HepG2 (cell line): ENCODE data around the gene MEIS1. TPM values are rescaled to one million over a fixed set of nuclear protein-coding genes. Genes with fewer than 3 reads are reported as not detected.

Experiments
- ATAC-seq: fragments of 200-7000 bp; cut with Tn5 transposase; 3 replicates; pipeline ENCODE4 v1.9.1; 2020; ENCODE audit warnings: mild to moderate bottlenecking, moderate library complexity
- BruUV-seq: library from RNA; stranded (reverse); fragments of 400-500 nt; replicated peaks from 2 replicates; lab custom pipeline; 2021; lab: Mats Ljungman, UMichigan
- CTCF ChIA-PET: fragments of 300-600 bp; formaldehyde crosslinking; extraction: SDS; loops from one replicate; lab custom pipeline; 2021; ENCODE audit warnings: low total read pairs, inconsistent platforms, low intra/inter-chr PET ratio; lab: Yijun Ruan, JAX
- POLR2A ChIA-PET: fragments of 350-600 bp; sonication (Branson Sonifier 250); formaldehyde crosslinking; loops from one replicate; lab custom pipeline; 2020; ENCODE audit warnings: antibody characterized with exemption, inconsistent platforms; lab: Yijun Ruan, JAX
- DNase-seq: peaks from one replicate; pipeline ENCODE4 v3.0.0-alpha.2; 2015; ENCODE audit warnings: low spot score
- FAIRE-seq: peaks from 3 replicates; lab custom pipeline; 2011; peaks lifted over from hg19 to GRCh38; lab: Jason Lieb, UNC
- H2AFZ ChIP-seq: one replicate; pipeline ENCODE4 v1.6.1; 2011; ENCODE audit warnings: low read length, inconsistent platforms
- H3K27ac ChIP-seq: fragments of 300-600 bp; 3 replicates; pipeline ENCODE4 v1.8.0; 2011; ENCODE audit warnings: mixed run types, mild to moderate bottlenecking, mixed read lengths, low read length, inconsistent platforms; ENCODE audit not compliant: insufficient read depth; ENCODE audit errors: extremely low read length
- H3K27me3 ChIP-seq, 2 experiments: fragments of 200-600 bp in 1 of 2; 2 replicates in 1 of 2; 3 replicates in 1 of 2; pipeline versions ENCODE4 v1.6.0 to v1.8.0; 2011; ENCODE audit warnings: low read length in 2 of 2, mild to moderate bottlenecking in 2 of 2, moderate library complexity in 2 of 2, inconsistent platforms in 1 of 2; ENCODE audit not compliant: insufficient read depth in 2 of 2, control insufficient read depth in 1 of 2
- H3K36me3 ChIP-seq, 2 experiments: fragments of 200-600 bp in 1 of 2; replicated peaks in 1 of 2; 2 replicates in 1 of 2; 3 replicates in 1 of 2; pipeline versions ENCODE4 v1.5.1 to v1.8.0; 2011; ENCODE audit warnings: low read length in 2 of 2, inconsistent platforms in 1 of 2; ENCODE audit not compliant: insufficient read depth in 2 of 2, control insufficient read depth in 1 of 2
- H3K4me1 ChIP-seq: 2 replicates; pipeline ENCODE4 v1.5.1; 2012; ENCODE audit warnings: low read length, inconsistent platforms; ENCODE audit not compliant: insufficient read depth
- H3K4me2 ChIP-seq: 2 replicates; pipeline ENCODE4 v1.6.0; 2011; ENCODE audit warnings: low read depth, low read length, inconsistent platforms
- H3K4me3 ChIP-seq, 3 experiments: fragments of 200-600 bp in 1 of 3; sonication (generic), shearing (Covaris generic) in 1 of 3; replicated peaks in 1 of 3; 2 replicates each; pipeline ENCODE4 v1.5.1; 2011 to 2016; ENCODE audit warnings: low read length in 3 of 3, inconsistent platforms in 2 of 3, low read depth in 2 of 3, mild to moderate bottlenecking in 2 of 3, control low read depth in 1 of 3, mixed read lengths in 1 of 3; ENCODE audit not compliant: insufficient read depth in 1 of 3
- H3K79me2 ChIP-seq: one replicate; pipeline ENCODE4 v1.6.1; 2011; ENCODE audit warnings: low read length, inconsistent platforms; ENCODE audit not compliant: insufficient read depth
- H3K9ac ChIP-seq: 2 replicates; pipeline ENCODE4 v1.6.0; 2011; ENCODE audit warnings: mild to moderate bottlenecking, low read depth, low read length, inconsistent platforms; ENCODE audit not compliant: insufficient read depth
- H3K9me3 ChIP-seq: 2 replicates; pipeline ENCODE4 v1.5.1; 2012; ENCODE audit warnings: mild to moderate bottlenecking, low read length
- H4K20me1 ChIP-seq: 2 replicates; pipeline ENCODE4 v1.6.0; 2011; ENCODE audit warnings: inconsistent platforms, mild to moderate bottlenecking, low read length, moderate library complexity; ENCODE audit not compliant: insufficient read depth
- BCL6 ChIP-seq: IDR thresholded peaks from 2 replicates; pipeline ENCODE4 v1.6.1; 2016; ENCODE audit warnings: missing genetic modification reagents, missing compliant biosample characterization
- ZNF333 ChIP-seq: sonication (generic); formaldehyde crosslinking; IDR thresholded peaks from 2 replicates; pipeline ENCODE4 v1.4.0; 2020; ENCODE audit warnings: mild to moderate bottlenecking, missing genetic modification reagents, borderline replicate concordance
- ZNF709 ChIP-seq: sonication (generic); formaldehyde crosslinking; IDR thresholded peaks from 2 replicates; pipeline ENCODE4 v1.5.0; 2020; ENCODE audit warnings: mild to moderate bottlenecking, missing genetic modification reagents
- WGBS: methylation state at CpG from one replicate; pipeline ENCODE4 v1.1.6; 2017; ENCODE audit warnings: low lambda C conversion rate; 5-methylcytosine and 5-hydroxymethylcytosine counted together
- in situ Hi-C: cut with HindIII; loops from 2 replicates; pipeline ENCODE4 v1.10.0; 2017; ENCODE audit warnings: low pct_unique_long_range_greater_than_20kb; ENCODE audit not compliant: extremely low pct_ligation_motif_present
- intact Hi-C: fragments of 100-400 bp; cut with micrococcal nuclease; formaldehyde crosslinking; loops from one replicate; pipeline ENCODE4 v1.10.0; 2022; ENCODE audit not compliant: unreplicated experiment
- polyA plus RNA-seq, 8 experiments: library from polyadenylated mRNA; depleted of rRNA in 3 of 8; stranded (reverse) in 7 of 8; unstranded in 1 of 8; fragments of >200 nt; fragmentation: Illumina TruSeq in 4 of 8; extraction: Trizol in 4 of 8; gene quantifications; 2 replicates each; pipeline versions ENCODE4 v1.2.1 to v1.2.3, GENCODE V29; 2011 to 2016; ENCODE audit warnings: low read depth in 4 of 8, missing spikeins in 1 of 8, mixed read lengths in 1 of 8; ENCODE audit not compliant: insufficient read depth in 1 of 8
- total RNA-seq, 5 experiments: library from RNA; depleted of rRNA; stranded (reverse); fragments of >200 nt; fragmentation: Illumina TruSeq; extraction: Trizol; gene quantifications; 2 replicates each; pipeline ENCODE4 v1.2.3, GENCODE V29; 2016; ENCODE audit warnings: low read depth in 1 of 5
- TF ChIP-seq, protein P1 (sequence below): sonication (generic); formaldehyde crosslinking; IDR thresholded peaks from 2 replicates; pipeline ENCODE4 v1.4.0; 2020; ENCODE audit warnings: missing genetic modification reagents

MEIS1 gene
- total and polyA plus RNA-seq, 2 of the 13 experiments (the other 11 are each of a cell fraction or from before 2014, with no cell fraction given) = 3.8 to 6.0 TPM

DNA sequence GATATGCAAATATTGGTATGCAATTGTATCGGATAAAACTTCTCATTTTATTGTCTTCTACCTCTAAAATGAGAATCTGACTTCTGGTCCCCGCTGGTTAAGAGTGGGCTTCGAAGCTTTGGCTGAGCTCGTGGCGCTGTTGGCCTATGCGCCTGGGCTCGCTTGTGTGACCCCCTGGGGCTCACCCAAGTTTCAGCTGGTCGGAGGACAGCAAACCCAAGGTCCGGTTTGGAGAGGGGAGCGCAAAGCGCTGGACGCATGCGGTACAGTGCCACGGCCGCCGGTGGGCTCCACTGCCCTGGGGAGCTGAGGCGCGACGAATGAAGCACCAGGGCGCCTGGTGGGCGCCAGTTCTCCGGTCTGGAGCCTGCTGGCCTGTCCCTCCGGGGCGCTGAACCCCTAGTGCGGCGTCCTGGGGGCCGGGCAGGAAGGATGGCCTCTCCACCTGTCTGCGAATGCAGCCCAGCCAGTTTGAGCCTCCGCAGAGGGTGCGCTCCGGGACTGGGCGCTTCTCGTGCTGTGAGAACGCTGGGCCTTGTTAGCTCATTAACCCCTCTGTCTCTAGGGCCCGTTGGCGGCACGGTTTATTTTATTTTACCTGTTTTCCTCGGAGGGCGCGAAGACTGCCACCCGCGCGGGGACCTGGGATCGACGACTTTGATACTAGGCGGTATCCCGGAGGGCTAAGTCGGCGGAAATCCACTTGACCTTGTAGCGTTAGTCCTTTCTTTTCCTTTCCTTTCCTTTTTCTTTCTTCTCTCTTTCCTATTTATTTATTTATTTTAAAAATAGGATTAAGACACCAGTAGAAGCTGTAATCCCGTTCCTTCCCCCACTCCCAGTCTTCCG, 10.4 kb downstream of the MEIS1 start:
- intact Hi-C loops (no loop called here), in situ Hi-C loops (loop anchor here (25.0 kb wide), 4 partner anchors 767 to 1592 kb away; no protein-coding TSS in a partner anchor)
- H3K36me3 ChIP-seq = no peaks in the 10 kb centered on the region; a peak in 1 of 5 replicates
- H4K20me1 ChIP-seq = no peaks in the 10 kb centered on the region
- TF ChIP-seq, protein P1, sequence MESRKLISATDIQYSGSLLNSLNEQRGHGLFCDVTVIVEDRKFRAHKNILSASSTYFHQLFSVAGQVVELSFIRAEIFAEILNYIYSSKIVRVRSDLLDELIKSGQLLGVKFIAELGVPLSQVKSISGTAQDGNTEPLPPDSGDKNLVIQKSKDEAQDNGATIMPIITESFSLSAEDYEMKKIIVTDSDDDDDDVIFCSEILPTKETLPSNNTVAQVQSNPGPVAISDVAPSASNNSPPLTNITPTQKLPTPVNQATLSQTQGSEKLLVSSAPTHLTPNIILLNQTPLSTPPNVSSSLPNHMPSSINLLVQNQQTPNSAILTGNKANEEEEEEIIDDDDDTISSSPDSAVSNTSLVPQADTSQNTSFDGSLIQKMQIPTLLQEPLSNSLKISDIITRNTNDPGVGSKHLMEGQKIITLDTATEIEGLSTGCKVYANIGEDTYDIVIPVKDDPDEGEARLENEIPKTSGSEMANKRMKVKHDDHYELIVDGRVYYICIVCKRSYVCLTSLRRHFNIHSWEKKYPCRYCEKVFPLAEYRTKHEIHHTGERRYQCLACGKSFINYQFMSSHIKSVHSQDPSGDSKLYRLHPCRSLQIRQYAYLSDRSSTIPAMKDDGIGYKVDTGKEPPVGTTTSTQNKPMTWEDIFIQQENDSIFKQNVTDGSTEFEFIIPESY (CRISPR knock-in tag) = no peak
- TF ChIP-seq ZNF709 (CRISPR knock-in tag) (no peak), ZNF333 (CRISPR knock-in tag) (no peak), BCL6 (CRISPR knock-in tag) (no peak)
- no peak overlapping the region for H2AFZ ChIP-seq
- DNase-seq (no peak), FAIRE-seq (no peak), ATAC-seq (no peak)
- no peaks in the 10 kb centered on the region for H3K9me3 ChIP-seq
- no peak overlapping the region for H3K4me3 ChIP-seq
- WGBS = 96% methylated on average over 52 of the region's 52 CpGs
- H3K4me2 ChIP-seq = no peak overlapping the region
- H3K27ac ChIP-seq = no peak overlapping the region
- CTCF ChIA-PET = no interaction called here
- POLR2A ChIA-PET = no interaction called here
- no peak overlapping the region for H3K9ac ChIP-seq
- H3K4me1 ChIP-seq = no peaks in the 10 kb centered on the region
- BruUV-seq = no TSS peak
- H3K27me3 ChIP-seq = no peaks in the 10 kb centered on the region
- no peaks in the 10 kb centered on the region for H3K79me2 ChIP-seq
